8988T (cell line): ENCODE data around the gene CDR2L.
A peak's percentile ranks its signal among the peaks of the same experiment; 100 is the strongest.
"Not testable (repeated sequence)": the region's sequence is repeated elsewhere in the genome, so short reads cannot be mapped to it uniquely, and the experiment has no call there.

ENCODE experiments used
- DNase-seq: peaks from one replicate; pipeline ENCODE4 v3.0.0; 2011

CDR2L gene

DNA sequence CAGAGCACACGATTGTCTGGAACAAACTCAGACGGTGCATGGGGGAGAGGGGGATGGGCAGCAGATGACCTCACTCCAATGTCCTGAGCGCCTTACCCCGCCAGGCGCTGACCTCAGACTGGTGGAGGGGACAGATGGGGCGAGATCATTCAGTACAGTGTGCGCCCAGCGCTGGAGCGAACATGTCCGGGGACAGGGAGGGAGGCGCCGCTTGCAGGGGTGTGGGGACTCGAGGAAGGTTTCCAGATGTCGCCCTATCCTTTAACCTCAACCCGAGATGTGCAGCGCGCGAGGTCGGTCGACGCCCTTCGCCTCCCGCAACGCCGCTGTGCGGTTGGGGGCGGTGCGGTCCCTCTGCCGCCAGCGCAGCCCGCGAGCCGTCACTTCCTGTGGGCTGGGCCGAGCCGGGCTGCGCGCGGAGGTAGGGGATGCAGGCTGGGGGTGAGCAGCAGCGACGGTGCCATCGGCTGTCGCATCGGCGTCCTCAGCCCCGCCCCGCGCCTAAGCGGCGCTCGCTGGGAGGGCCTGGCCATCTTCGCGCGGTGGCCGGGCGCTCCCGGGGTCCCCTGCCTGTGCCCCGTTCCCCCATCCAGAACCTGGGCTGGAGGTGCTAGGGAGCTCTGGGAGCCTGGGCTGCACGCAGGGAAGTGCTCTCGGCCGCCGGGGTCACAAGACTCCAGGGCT lies 5.3 kb upstream of the CDR2L start:
- DNase-seq = peak; percentile 73

DNA sequence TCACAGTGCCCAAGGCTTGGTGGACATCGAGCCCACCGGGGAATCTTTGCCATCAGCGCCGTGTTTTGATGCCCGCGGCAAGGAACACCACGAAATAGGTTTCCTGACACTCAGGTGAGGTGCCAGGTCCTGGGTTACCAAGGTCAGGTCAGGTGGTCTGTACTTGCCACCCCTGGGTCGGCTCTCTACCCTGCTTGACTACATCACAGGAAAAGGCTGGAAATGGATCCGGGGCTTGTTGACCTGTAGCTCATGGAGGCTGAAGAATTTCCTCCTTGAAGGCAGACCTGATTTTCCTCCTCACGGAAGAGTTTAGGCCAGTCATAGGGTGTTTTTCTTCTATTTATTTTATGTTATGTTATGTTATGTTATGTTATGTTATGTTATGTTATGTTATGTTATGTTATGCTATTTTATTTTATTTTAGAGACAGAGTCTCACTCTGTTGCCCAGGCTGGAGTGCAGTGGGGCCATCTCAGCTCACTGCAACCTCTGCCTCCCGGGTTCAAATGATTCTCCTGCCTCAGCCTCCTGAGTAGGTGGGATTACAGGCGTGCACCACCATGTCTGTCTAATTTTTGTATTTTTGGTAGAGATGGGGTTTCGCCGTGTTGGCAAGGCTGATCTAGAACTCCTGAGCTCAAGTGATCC lies 4.6 kb upstream of the CDR2L start:
- not testable (repeated sequence) for DNase-seq

DNA sequence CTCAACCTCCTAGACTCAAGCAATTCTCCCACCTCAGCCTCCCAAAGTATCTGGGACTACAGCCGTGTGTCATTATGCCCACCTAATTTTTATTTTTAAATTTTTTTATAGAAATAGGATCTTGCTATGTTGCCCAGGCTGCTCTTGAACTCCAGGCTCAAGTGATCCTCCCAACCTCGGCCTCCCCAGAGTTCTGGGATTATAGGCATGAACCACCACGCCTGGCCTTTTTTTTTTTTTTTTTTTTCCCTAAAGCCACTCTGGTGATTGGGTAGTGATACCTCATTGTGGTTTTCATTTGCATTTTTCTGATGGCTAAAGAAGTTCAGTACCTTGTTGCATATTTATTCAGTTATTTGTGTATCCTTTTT lies 1.2 kb upstream of the CDR2L start:
- DNase-seq = no peak

DNA sequence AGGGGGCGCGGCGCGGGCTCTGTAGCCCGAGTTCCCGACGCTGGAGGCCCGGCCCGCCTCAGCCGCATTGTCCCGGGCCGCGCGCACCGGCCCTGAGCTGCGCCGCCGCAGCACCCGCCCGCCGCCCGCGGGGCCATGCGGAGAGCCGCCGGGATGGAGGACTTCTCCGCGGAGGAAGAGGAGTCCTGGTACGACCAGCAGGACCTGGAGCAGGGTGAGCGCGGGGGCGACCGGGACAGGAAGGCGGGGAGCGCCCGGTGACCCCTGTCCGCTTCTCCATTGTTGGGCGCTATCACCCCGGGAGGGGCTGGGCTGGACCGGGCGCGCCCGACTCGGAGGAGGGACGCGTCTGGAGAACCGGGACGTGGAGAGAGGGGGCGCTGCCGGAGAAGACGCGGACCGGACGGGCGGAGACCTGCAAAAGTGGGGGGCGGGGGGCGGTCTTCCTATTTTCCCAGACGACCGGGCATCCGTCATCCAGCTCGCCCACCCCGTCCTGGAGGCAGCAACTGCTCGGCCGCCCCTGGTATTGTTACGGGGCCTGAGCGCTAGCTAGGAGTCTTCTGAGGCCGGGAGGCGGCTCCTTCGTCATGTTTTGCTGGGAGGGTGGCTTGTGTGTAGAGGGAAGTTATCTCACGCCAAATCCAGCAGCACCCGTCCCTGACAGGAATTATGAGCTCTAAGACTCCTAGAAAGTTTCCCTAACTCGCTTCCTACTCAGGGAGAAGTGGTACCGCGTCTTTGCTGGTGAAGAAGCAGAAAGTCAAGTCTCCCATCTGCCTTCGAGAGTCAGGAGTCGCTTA lies 678 bp downstream of the CDR2L start:
- no peak for DNase-seq

DNA sequence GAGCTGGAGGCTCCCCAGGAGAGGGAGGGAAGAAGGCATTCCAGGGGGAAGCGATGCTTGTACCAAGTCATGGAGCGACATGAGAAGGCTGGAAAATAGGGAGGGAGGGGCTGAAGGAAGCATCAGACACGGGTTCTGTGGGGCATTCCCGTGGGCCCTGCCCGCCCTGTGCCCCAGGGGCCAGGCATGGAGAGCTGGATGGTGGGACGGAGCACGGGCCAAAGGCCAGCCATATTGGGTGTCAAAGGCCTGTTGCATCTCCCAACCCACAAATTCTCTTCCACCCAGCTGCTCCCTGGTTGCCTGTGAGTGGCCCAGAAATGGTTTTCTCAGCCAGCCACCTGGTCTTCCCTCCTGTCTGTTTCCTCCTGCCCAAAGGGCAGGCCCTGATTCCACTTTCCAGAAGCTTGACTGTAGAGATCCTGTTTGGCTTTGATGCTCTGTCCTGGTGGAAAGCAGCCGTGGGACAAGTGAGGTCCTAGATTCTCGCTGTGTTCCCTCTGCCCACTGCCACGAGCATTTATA lies 3.2 kb downstream of the CDR2L start:
- DNase-seq = no peak

DNA sequence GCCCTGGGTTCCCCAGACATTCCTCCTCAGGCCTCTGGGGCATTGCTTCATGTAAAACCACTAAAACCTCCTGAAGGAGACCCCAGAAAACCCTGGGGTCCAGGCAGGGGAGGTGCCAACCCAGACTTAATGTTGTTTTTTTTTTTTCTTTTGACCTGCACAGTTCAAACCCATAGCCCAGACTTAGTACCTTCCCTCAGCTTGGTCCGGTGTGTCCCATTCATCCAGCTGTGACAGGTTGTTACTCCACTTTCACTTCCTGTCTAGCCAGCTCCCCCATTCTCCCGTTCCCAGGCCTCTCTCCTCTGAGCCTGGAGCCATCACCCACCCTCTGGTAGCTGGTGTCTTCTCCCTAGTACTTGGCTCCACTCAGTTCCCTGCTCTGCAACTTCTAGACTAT lies 4.8 kb downstream of the CDR2L start:
- DNase-seq = no peak

DNA sequence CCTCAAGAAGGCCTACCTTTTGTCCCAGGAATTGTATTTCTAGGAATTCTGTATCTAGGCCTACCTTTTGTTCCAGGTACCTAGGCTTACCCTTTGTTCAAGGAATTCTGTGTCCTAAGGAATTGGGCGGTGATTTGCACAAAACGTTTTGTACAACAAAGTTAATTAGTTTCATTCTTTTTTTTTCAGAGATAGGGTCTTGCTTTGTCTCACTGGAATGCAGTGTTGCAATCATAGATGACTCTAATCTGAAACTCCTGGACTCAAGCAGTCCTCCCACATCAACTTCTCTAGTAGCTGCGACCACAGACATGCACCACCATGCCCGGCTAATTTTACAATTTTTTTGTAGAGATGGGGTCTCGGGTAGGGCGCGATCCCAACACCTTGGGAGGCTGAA lies 7.0 kb downstream of the CDR2L start:
- no peak for DNase-seq

DNA sequence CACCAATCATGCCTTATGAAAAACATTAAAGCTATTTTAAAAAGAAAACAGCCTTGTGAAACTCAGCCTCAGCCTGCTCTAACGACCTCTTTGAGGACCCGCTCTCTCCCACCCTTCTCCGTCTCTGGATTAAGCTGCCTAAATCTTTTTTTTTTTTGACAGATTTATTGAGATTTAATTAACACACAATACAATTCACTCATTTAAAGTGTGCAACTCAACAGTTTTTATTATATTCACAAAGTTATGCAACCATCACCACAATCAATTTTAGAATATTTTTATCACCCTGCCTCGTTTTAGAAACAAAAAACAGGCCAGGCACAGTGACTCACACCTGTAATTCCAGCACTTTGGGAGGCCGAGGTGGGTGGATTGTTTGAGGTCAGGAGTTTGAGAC lies 8.4 kb downstream of the CDR2L start:
- no peak for DNase-seq

DNA sequence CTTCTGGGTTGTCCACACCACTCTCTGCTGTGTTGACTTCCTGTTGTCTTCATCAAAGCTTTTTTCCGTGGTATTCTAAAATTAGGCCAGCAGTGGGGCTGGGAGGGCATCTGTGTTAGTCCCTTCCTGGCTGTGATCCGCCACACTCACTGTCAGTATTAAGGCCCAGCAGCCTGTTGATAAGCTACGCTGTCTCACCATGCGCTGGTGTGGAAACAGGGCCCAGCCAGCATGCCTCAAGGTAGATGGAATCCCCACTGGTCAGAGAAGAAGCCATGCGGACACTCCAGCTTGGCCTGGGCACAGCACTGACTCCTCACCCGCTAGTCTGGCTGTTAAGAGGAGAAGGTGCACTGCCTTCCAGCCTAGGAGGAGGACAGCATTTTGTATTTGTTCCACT lies 11.4 kb downstream of the CDR2L start:
- no peak for DNase-seq

DNA sequence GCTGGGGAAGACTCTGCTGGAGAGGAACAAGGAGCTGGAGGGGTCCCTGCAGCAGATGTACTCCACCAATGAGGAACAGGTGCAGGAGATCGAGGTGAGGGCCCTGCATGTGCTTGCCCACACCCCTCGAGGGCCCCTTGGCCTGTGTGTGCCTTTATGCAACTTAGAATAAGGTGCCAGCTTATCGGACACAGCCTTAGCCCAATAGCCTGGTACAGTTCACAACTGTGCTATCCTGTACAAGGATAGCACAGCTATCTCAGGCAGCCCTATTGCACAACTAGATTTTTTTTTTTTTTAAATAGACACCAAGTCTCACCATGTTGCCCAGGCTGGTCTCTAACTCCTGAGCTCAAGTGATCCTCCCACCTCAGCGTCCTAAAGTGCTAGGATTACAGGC lies 12.1 kb downstream of the CDR2L start:
- DNase-seq = no peak

DNA sequence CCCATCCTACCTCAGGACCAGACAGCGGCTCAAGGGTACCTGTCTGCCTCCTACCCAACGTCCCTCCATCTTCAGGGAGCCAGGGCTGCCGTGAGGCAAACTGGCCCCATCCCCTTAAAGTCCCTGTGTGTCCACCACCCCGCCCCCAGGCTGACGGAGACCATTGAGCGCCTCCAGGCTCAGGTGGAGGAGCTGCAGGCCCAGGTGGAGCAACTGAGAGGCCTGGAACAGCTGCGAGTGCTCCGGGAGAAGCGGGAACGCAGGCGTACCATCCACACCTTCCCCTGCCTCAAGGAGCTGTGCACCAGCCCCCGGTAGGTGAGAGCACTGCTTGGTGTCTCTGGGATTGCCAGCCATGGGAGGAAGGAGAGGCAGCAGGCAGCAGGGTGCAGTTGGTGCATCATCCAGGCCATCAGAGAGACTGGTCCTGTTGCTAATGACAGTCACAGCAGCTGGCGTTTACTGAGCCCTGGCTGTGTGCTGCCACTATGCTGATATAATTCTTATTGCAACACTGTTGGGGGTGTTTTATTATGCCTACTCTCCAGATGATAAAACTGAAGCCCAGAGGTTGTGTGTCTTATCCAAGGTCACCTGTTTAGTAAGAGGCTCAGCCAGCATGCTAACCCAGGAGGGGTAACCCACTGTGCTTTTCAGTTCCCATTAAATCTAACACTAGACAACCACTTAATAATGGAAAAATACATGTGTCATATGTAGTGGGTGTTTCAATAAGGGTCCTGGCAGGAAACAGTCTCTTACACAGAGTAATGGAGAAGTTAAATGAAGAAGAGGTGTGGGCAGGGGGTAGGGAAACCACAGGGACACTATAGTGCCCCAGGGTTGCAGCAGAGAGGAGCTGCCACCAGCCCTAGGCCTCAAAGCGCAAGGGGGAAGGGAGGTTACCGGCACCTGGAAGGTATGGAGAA lies 14.7 kb downstream of the CDR2L start:
- no peak for DNase-seq

DNA sequence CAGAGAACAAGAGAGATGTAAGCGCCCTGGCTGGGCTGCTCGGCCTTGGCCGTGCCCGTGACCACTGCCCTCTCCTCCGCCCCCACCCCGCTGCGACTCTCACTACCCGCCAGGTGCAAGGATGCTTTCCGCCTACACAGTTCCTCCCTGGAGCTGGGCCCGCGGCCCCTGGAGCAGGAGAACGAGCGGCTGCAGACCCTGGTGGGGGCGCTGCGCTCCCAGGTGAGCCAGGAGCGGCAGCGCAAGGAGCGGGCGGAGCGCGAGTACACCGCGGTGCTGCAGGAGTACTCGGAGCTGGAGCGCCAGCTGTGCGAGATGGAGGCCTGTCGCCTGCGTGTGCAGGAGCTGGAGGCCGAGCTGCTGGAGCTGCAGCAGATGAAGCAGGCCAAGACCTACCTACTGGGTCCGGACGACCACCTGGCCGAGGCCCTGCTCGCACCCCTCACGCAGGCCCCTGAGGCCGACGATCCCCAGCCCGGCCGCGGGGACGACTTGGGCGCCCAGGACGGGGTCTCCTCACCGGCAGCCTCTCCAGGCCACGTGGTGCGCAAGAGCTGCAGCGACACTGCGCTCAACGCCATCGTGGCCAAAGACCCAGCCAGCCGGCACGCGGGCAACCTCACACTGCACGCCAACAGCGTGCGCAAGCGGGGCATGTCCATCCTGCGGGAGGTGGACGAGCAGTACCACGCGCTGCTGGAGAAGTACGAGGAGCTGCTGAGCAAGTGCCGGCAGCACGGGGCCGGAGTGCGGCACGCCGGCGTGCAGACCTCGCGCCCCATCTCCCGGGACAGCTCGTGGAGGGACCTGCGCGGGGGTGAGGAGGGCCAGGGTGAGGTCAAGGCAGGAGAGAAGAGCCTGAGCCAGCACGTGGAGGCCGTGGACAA lies 15.9 kb downstream of the CDR2L start:
- DNase-seq = no peak

DNA sequence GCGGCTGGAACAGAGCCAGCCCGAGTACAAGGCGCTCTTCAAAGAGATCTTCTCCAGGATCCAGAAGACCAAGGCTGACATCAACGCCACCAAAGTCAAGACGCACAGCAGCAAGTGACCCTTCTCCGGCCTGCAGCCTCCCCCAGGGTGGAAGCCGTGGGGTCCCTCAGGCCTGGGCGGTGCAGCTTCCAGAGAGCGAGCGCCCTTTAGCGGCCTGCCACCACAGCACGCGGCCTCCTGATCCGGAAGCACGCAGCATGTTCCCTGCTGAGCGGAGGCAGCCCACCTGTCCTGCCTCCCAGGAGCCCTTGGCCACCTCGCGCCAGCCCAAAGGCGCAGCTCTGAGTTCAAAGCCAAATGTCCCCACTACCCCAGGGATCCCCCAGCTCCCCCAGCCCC lies 16.5 kb downstream of the CDR2L start:
- DNase-seq = no peak

DNA sequence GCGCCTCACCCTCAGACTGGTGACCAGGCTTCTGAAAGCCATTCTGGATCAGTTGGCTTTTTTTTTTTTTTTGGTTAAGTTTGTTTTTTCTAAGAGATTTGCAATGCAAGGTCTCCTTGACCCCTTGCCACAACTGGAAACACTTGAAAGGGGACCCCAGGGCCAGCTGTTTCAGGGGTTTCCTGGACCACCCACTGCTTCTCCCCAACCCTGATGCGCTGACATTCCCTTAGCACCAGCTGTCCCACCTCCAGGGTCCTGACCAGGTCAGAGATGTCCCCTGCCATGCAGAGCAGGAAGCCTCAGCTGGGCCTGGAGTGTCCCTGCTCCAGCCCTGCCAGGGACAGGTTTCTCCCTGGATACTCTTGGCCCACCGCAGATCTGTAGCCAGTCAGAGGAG lies 16.9 kb downstream of the CDR2L start:
- DNase-seq = no peak

DNA sequence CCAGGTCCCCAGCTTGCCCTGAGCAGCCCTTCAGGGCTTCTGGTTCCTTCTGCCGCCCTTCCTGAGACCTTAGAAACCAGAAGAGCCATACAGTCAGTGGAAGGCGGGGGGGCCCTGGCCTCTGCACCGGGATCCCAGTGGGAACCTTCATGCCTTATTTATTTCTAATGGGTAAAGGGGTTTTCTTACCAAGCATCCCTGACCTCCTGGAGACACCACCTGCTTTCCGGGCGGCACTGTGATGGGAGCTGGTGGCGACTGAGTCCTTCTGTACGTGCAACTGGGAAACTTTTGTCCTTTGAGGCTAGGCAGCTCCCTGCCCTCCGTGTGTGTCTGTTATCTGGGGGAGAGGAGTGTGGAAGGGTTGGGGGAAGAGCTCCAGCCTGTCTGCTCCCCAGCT lies 17.9 kb downstream of the CDR2L start:
- no peak for DNase-seq

DNA sequence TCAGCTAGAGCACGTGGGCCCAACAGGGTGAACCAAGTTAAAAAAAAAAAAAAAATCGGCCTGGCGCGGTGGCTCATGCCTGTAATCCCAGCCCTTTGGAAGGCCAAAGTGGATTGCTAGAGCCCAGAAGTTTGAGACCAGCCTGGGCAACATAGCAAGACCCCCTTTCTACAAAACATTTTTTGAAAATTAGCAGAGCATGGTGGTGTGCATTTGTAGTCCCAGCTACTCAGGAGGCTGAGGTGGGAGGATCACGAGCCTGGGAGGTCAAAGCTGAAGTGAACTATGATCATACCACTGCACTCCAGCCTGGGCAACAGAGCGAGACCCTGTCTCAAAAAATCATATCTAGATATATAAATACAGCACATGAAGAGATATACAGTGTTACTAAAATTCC lies 18.7 kb downstream of the CDR2L start:
- not testable (repeated sequence) for DNase-seq

DNA sequence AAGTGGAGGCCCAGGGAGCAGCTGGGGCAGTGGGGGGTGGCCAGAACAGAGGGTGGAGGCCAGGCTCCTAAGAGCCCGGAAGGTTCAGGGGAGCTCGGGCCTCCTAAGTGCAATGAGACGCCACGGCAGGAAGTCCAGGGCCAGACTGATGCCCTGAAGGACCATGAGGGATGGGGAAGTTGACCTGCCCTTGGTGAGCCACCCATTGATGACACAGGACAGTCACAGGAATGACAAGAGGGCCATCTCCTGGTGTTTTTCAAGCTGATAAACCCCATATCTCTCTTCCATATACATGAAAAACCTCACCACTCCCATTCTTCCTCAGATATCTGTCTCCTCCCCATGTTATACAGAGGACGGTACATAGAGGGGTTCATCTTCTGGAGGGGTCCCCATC lies 19.2 kb downstream of the CDR2L start:
- DNase-seq = no peak

DNA sequence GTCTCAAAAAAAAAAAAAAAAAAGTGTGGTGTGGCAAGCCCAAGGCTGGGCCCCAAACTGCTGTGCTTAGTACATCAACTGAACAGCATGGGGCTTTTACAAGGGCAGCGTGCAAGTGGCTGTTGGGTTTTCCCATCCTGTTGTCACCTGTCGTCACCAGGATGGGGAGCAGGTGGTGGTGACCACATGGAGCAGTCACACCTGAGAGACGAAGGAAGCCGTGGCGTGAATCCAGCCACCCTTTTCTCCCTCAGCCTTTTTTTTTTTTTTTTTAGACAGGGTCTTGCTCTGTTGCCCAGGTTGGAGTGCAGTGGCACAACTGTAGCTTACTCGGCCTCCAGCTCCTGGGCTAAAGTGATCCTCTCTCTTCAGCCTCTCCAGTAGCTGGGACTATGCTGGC lies 20.9 kb downstream of the CDR2L start:
- DNase-seq = no peak

DNA sequence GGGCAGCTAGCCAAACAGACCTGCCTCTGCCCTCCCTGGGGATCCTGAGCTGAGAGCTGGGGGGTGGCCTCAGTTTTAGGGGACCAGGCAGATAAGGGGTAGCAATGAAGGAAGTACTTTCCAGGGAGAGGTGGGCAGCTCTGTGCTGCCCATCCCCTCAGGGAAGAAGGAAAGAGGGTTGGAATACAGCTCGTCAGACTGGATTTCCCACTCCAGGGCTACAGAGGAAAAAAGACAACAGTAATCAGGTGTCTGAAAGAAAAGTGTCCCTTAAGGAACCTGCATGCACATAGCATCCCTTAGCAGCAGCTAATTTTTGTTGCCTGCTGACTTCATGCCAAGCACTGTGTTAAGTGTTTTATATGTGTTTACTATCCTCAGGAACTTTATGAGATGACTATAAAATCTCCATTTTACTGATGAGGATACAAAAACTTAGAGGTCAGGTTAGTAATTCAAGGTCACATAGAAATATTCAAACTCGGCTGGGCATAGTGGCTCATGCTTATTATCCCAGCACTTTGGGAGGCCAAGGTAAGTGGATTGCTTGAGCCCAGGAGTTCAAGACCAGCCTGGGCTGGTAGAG lies 21.8 kb downstream of the CDR2L start:
- DNase-seq = no peak

DNA sequence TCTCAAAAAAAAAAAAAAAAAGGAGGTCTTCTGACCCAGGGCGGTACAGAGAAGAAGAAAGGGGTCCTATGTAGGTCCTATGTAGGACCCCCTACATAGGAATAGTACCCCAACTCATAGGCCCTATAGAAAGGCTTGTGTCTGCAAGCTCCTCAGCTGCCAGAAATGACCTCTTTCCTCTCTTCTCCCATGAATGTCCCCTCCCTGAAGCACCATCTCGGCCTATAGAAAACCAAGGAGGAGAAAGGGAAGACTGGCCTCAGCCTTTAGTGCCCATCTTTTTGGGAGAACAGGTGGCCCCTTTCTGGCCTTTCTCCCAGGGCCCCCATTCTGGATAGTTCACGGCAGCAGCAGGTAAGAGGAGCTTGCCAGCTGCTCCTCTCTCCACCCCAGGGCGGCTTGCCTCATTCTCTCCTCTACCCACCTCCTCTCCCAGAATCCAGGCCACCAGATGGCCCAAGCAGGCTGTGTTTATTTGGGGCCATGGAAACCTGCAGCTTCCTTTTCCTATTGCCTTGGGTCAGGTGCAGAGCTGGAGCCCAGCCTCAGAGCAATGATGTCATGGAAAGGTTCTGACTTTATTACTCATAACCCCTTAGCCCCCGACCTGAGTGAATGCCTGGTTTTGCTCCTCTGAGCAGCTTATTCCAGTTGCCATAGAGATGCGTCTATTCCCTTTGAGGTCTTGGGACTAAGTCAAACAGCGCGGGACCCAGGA lies 23.4 kb downstream of the CDR2L start:
- no peak for DNase-seq
